Colon (tissue), 2 donors: ENCODE results near the gene ACER1.
A peak's percentile ranks its signal among the peaks of the same experiment; 100 is the strongest.
"Not testable (repeated sequence)": the region's sequence is repeated elsewhere in the genome, so short reads cannot be mapped to it uniquely, and the experiment has no call there.

ENCODE experiments used
- FAIRE-seq: peaks from 2 replicates; lab custom pipeline; 2012; peaks lifted over from hg19 to GRCh38; lab: Jason Lieb, UNC
- donor health status: control.
- donor health status: control.

ACER1 gene

GRCh38 chr19:6333439-6333838 is at the start of gene ACER1:
Gene ACER1 (minus strand): TSS chr19:6333612. CDS start chr19:6333551, 61 bp downstream.
- FAIRE-seq: no peak

GRCh38 chr19:6383188-6383587 is 49.8 kb upstream of the ACER1 start:
- FAIRE-seq: no peak

DNA sequence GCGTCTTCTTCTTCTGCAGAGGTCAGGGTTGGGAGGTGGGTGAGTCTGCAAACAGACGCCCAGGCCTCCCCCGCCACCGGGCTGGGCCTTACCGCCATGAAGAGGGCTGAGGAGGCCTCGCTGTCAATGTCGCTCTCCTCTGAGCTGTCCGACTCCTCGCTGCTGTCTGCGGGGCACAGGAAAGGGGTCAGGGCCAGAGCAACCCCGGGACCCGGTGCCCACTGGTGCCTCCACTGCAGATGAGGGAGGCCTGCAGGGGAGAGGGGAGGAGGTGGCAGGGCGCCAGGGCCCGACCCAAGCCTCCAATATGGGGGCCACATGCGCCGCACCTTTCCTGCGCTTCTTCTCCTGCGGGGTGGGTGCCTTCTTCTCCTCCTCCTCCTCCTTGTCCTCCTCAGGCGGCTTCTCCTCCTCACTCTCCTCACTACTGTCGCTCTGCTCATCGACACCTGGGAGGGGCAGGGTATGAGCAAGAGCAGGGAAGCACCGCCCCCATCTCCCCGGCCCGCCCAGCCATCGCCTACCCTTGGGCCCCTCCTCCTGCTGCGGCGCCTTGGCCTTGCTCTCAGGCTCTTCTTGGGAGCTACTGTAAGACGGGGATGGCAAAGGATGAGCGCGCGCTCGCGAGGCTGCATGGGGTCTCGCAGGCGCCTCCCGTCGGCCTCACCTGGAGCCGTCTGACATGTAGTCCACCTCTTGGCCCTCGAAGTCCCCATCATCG is 47.8 kb upstream of the ACER1 start:
- no peak for FAIRE-seq

GRCh38 chr19:6379744-6380143 is 46.3 kb upstream of the ACER1 start:
- no peak for FAIRE-seq

- FAIRE-seq: no peak
These were observed 45.1 kb upstream of the ACER1 start for GRCh38 chr19:6378486-6378885.

GRCh38 chr19:6378041-6378440 is 44.6 kb upstream of the ACER1 start:
- no peak for FAIRE-seq

DNA sequence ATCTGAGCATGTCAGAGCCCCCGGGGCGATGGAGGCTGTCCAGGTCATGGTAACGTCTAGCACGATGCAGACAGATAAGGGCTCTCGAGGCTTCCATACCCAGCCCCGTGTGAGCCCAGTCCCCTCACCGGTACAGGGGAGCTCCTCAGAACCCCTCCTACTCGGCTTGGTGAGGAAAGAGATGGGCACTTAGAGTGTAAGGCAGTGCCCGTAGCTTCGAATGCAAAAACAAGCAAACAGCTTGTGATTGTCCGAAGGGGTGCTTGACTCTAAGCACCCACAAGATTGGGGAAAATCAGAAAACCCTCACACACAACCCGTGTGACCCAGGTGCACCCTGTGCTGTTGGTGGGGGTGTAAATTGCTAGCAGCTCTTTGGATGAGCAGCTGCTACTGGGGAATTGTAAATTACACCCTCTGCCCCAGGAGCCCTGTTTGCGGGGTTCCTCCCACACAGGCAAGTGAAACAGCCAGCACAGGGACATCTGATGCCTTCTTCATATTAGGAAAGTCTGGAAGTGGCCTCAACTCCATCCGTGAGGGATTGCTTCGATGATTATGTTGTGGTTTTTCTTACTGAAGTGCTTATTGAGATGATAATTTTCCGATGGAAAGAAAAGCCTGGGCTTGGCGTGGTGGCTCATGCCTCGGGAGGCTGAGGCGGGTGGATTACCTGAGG is 43.2 kb upstream of the ACER1 start:
- no peak for FAIRE-seq

- FAIRE-seq: no peak
These were observed 42.1 kb upstream of the ACER1 start, which contains the start of gene PSPN for GRCh38 chr19:6375411-6376010. Gene PSPN (minus strand): TSS chr19:6375933. CDS start chr19:6375849, 84 bp downstream.

DNA sequence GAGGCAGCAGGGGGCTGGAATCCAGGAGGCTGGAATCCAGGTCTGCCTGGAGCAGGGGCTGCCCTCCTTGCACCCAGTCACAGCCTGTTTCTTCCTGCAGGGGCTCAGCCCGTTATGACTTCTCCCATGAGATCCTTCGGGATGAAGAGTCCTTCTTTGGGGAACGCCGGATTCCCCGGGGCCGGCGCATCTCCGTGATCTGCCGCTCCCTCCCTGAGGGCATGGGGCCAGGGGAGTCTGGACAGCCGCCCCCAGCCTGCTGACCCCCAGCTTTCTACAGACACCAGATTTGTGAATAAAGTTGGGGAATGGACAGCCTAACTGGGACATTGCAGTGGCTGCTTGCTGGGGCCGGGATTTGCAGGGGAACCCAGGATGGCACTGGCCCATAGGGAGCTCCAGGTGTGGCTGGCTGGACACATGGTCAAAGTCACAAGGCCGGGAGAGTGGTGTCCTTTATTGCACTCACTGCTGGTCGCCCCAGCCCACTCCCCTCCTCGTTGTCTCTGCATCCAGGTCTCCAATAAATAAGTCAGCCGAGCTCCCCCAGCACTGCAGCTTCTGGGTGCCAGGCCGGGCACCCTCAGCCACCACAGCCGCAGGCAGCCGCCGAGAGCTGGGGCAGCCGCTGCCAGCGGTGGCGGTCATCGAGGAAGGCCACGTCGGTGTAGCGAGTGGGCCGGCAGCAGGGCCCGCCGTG is 41.4 kb upstream of the ACER1 start:
- FAIRE-seq: no peak

GRCh38 chr19:6374161-6374709 is 40.8 kb upstream of the ACER1 start:
- FAIRE-seq: no peak

DNA sequence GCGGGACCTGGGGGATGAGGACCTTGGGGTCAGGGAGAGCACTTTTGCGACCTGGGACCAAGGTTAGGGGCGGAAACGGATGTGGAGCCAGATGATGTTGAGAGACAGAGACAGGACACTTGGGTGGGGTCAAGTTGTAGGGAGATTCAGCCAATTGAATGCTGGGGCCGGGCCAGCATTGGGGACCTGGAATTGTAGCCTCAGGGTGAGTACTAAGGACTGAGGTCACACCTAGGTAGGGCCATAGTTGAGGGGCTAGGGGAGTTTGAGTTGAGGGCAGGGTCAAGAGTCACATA is 40.3 kb upstream of the ACER1 start:
- no peak for FAIRE-seq

GRCh38 chr19:6373096-6373812 is 39.8 kb upstream of the ACER1 start:
- no peak for FAIRE-seq

DNA sequence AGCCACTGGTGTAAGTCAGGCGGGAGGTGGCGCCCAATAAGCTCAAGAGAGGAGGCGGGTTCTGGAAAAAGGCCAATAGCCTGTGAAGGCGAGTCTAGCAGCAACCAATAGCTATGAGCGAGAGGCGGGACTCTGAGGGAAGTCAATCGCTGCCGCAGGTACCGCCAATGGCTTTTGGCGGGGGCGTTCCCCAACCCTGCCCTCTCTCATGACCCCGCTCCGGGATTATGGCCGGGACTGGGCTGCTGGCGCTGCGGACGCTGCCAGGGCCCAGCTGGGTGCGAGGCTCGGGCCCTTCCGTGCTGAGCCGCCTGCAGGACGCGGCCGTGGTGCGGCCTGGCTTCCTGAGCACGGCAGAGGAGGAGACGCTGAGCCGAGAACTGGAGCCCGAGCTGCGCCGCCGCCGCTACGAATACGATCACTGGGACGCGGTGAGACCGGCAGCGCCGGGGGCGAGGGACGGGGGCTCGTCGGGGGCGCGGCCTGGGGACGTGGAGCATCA is 39.2 kb upstream of the ACER1 start, which contains the start of gene ALKBH7:
Gene ALKBH7 (plus strand): TSS at position 201 of the 502 bp plus-strand sequence. CDS start 27 bp downstream, at position 228.
- FAIRE-seq: peak; percentile 94

DNA sequence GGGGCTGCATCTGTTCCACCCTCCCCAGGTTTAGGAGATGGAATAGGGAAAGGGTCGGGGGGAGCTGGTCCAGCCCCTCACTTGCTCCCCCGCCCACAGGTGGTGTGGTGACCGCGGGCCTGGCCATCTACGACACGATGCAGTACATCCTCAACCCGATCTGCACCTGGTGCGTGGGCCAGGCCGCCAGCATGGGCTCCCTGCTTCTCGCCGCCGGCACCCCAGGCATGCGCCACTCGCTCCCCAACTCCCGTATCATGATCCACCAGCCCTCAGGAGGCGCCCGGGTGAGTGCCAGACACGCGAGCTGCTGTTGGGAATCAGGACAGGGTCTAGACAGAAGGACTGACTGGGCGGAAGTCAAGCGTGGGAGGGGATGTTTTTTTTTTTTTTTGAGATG is 30.9 kb upstream of the ACER1 start:
- FAIRE-seq: no peak

DNA sequence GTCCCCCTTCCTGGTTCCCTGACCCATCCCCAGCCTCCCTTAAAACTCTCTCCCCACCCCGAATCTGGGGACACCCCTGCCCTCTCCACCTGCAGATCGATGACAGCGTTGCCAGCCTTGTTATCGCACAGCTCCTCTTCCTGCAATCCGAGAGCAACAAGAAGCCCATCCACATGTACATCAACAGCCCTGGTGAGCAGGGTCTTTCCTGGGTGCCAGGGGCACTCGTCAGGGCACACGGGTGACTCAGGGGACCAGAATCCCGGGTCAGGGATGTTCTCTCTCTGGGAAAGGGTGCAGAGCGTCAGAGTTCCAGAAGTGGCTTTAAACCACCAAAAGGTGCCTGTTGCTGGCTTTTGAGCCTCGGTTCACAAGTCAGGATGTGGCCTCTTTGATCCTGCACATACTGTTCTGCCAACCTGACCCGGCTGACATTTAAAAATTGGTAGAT is 29.0 kb upstream of the ACER1 start:
- FAIRE-seq: no peak

DNA sequence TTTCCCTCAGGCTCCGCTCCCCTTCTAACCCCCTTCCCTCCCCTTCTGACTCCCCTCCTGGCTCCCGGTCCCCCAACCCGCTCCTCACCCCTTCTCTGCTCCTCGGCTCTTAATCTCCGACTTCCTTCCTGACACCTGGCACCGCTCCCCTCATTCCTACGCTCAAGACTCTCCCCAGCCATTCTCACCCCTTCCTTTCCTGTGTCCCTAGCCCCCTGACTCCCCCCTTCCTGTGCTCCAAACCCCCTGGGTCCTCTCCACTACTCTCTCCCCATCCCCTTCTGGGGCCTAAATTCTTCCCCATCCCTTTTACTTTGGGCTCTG is 28.6 kb upstream of the ACER1 start:
- no peak for FAIRE-seq

- not testable (repeated sequence) for FAIRE-seq
These were observed 27.4 kb upstream of the ACER1 start for GRCh38 chr19:6360857-6361216.

GRCh38 chr19:6360445-6360844 is 27.0 kb upstream of the ACER1 start:
- not testable (repeated sequence) for FAIRE-seq

DNA sequence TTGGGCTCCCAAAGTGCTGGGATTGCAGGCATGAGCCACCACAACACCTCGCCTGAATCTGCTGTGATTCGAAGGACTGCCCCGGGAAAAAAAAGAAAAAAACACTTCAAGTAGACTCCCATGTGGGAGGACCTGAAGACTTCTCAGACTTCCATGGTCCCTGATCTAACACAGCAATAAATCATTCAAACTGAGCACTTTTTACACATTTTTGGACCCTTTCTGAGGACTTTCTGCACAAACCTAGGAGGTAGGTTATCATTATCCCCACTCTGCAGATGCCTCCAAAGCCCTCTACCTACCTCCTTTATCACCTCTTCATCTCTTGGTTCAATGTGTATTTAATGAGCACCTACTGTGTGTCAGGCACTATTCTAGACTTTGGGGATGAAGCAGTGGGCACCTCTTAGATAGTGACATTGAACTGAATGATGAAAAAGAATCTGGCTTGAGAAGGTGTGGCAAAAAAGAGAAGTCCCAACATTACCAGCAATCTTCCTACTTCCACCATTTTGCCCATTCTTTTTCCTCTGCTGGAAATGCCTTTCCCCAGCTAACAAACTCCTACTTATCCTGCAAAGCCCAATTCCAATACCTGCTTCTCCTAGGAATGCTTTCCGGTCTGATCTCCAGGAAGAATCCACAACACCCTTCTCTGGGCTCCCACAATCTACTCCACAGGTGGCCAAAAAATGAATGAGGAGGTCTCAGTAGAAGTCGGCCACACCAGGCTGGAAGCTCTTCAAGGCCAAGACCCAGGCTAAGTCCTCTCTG is 26.3 kb upstream of the ACER1 start:
- FAIRE-seq: no peak

GRCh38 chr19:6358003-6358402 is 24.6 kb upstream of the ACER1 start:
- no peak for FAIRE-seq

DNA sequence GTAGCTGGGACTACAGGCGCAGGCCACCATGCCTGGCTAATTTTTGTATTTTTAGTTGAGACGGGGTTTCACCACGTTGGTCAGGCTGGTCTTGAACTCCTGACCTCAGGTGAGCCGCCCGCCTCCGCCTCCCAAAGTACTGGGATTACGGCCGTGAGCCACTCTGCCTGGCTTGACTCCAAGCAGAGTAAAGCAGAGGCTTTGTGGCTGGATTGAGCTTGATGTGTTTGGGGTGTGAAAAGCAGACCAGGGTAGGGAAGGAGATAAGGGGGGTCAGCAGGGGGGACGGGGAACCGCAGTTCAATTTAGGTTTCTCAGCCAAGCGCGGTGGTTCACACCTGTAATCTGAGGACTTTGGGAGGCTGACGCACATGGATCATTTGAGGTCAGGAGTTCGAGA is 23.8 kb upstream of the ACER1 start:
- no peak for FAIRE-seq
